Adrenal gland (tissue), 12 donors: ENCODE data around the gene RUNX3. TPM values are rescaled to one million over a fixed set of nuclear protein-coding genes. Genes with fewer than 3 reads are reported as not detected.

Experiments
- DNase-seq, 7 donors: peaks; one replicate each; pipeline ENCODE4 v3.0.0-alpha.2; 2019 to 2020
- H3K27ac ChIP-seq, 5 donors: fragments of 200-600 bp; sonication (generic) in 4 of 5; 1 replicate in 3 of 5; 2 replicates in 2 of 5; pipeline versions ENCODE4 v1.5.1 to v1.8.0; 2016 to 2020; ENCODE audit warnings: mild to moderate bottlenecking in 1 of 5
- H3K27me3 ChIP-seq: fragments of 200-600 bp; 2 replicates; pipeline ENCODE4 v1.8.0; 2021
- H3K36me3 ChIP-seq, 2 donors: fragments of 200-600 bp; replicated peaks in 1 of 2; 1 replicate in 1 of 2; 2 replicates in 1 of 2; pipeline versions ENCODE4 v1.5.1 to v1.8.0; 2018 to 2022
- H3K4me1 ChIP-seq, 2 donors: fragments of 200-600 bp; replicated peaks in 1 of 2; 1 replicate in 1 of 2; 2 replicates in 1 of 2; pipeline versions ENCODE4 v1.5.1 to v1.8.0; 2018 to 2021
- H3K4me3 ChIP-seq, 4 donors: fragments of 200-600 bp; sonication (generic) in 3 of 4; one replicate each; pipeline ENCODE4 v1.5.1; 2016 to 2018
- H3K9me3 ChIP-seq, 3 donors: fragments of 200-600 bp; sonication (generic) in 1 of 3; replicated peaks in 1 of 3; 1 replicate in 2 of 3; 2 replicates in 1 of 3; pipeline versions ENCODE4 v1.5.1 to v1.8.0; 2016 to 2021
- CTCF ChIP-seq, 6 experiments: fragments of 450-650 bp in 4 of 6; fragments of 200-600 bp in 2 of 6; sonication (generic) in 1 of 6; IDR thresholded peaks; 1 replicate in 5 of 6; 2 replicates in 1 of 6; pipeline versions ENCODE4 v1.5.1 to v1.8.0; 2016 to 2021; ENCODE audit warnings: antibody characterized with exemption in 6 of 6, mild to moderate bottlenecking in 2 of 6, moderate library complexity in 1 of 6
- POLR2A ChIP-seq, 2 donors: fragments of 450-650 bp; IDR thresholded peaks; one replicate each; pipeline ENCODE4 v1.6.1; 2017; ENCODE audit warnings: antibody characterized with exemption in 2 of 2, mild to moderate bottlenecking in 2 of 2, moderate library complexity in 1 of 2
- WGBS, 4 donors: extraction: QIAGEN DNeasy Blood & Tissue Kit in 2 of 4; methylation state at CpG; one replicate each; pipeline versions ENCODE4 v1.1.5 to v1.1.7; 2013 to 2017; 5-methylcytosine and 5-hydroxymethylcytosine counted together
- intact Hi-C, 2 donors: fragments of 100-400 bp; cut with DNase I; formaldehyde crosslinking; loops; one replicate each; pipeline versions ENCODE4 v1.14.1 to v1.15.0; 2022 to 2023
- polyA plus RNA-seq, 3 donors: library from polyadenylated mRNA; stranded (reverse); fragments of 200-250 nt in 2 of 3; fragments of 350-450 nt in 1 of 3; fragmentation: Illumina TruSeq in 1 of 3; extraction: RNeasy Lipid Tissue Mini Kit (QIAGEN cat#74804) in 1 of 3; gene quantifications; one replicate each; pipeline ENCODE4 v1.2.3, GENCODE V29; 2013 to 2014
- total RNA-seq, 9 donors: library from RNA; depleted of rRNA in 4 of 9; stranded (reverse); fragments of >200 nt in 4 of 9; fragments of 120-200 nt in 1 of 9; fragmentation: NEBNext Ultra II Directional in 1 of 9; extraction: Animal tissue kit (Norgen Biotek cat#: 25700) in 1 of 9; gene quantifications; one replicate each; pipeline versions ENCODE4 v1.1.0 to v1.2.4, GENCODE V29; 2013 to 2023
- donor health status: healthy with polysubstance abuse.
- donor health status: Bipolar disorder and iron deficiency.
- donor health status: DM: yes; HTN: yes; CAD: no.
- donor health status: DM: no; HTN: no; CAD: no.
- donor health status: DM: no; HTN: no; CAD: no.
- donor health status: DM: yes; HTN: yes; CAD: no.

RUNX3 gene
- total and polyA plus RNA-seq, 12 donors: 0.06 to 7.5 (median 2.7) TPM

- WGBS, 4 donors: 70 to 86% (median 82%) methylated on average over 6 to 9 of the region's 9 CpGs
- peak in 2 of 7 donors; percentile 6 to 36 for DNase-seq
These were observed 29.6 kb downstream of the RUNX3 start for GRCh38 chr1:24900486-24900849.

GRCh38 chr1:24899581-24900485 is 30.2 kb downstream of the RUNX3 start:
- TF ChIP-seq POLR2A (IDR thresholded peaks at IDR 0.05): no peak
- TF ChIP-seq CTCF (IDR thresholded peaks at IDR 0.05): no peak
- Histone ChIP-seq H3K4me3 (no peak overlapping the region), H3K9me3 (no peaks in the 10 kb centered on the region), H3K27ac (no peak overlapping the region), H3K36me3 (no peaks in the 10 kb centered on the region), H3K4me1 (no peaks in the 10 kb centered on the region), H3K27me3 (peaks cover 20% of the 10 kb centered on the region)
- DNase-seq: peak in 2 of 7 donors; percentile 3 to 24
- intact Hi-C loops: loop anchor here in 1 of 2 donors (5.0 kb wide), 1 partner anchor 53 kb away; no protein-coding TSS in a partner anchor
- WGBS, 4 donors: 69 to 79% (median 76%) methylated on average over 14 of the region's 14 CpGs

More at GRCh38 chr1:24900486-24900849, 29.6 kb downstream of the RUNX3 start:
- intact Hi-C loops: no loop called here
- H3K27me3 ChIP-seq: peaks cover 20% of the 10 kb centered on the region
- no peak overlapping the region for H3K4me3 ChIP-seq
- H3K27ac ChIP-seq: no peak overlapping the region
- H3K9me3 ChIP-seq: no peaks in the 10 kb centered on the region
- TF ChIP-seq POLR2A (IDR thresholded peaks at IDR 0.05) (no peak), CTCF (IDR thresholded peaks at IDR 0.05) (no peak)
- no peaks in the 10 kb centered on the region for H3K4me1 ChIP-seq
- H3K36me3 ChIP-seq: no peaks in the 10 kb centered on the region

- Histone ChIP-seq H3K9me3 (no peaks in the 10 kb centered on the region), H3K4me3 (no peak overlapping the region), H3K27me3 (peaks cover 20% of the 10 kb centered on the region), H3K36me3 (no peaks in the 10 kb centered on the region), H3K27ac (no peak overlapping the region), H3K4me1 (no peaks in the 10 kb centered on the region)
- WGBS, 4 donors: 75 to 84% (median 79%) methylated on average over 7 to 8 of the region's 8 CpGs
- intact Hi-C loops: loop anchor here in 1 of 2 donors (5.0 kb wide), 1 partner anchor 52 kb away; no protein-coding TSS in a partner anchor
- peak in 2 of 7 donors; percentile 10 to 29 for DNase-seq
- TF ChIP-seq POLR2A (IDR thresholded peaks at IDR 0.05) (no peak), CTCF (IDR thresholded peaks at IDR 0.05) (no peak)
These were observed 31.1 kb downstream of the RUNX3 start for GRCh38 chr1:24898909-24899439.

GRCh38 chr1:24898152-24898908 is 31.7 kb downstream of the RUNX3 start:
- Histone ChIP-seq H3K27ac (no peak overlapping the region), H3K27me3 (peaks cover 20% of the 10 kb centered on the region), H3K4me1 (no peaks in the 10 kb centered on the region), H3K9me3 (no peaks in the 10 kb centered on the region), H3K36me3 (no peaks in the 10 kb centered on the region), H3K4me3 (no peak overlapping the region)
- WGBS, 4 donors: 29 to 34% (median 34%) methylated on average over 8 to 9 of the region's 9 CpGs
- TF ChIP-seq POLR2A (IDR thresholded peaks at IDR 0.05) (no peak), CTCF (IDR thresholded peaks at IDR 0.05) (peak; percentile 54 to 69 (median 62))
- intact Hi-C loops: loop anchor here in 1 of 2 donors (5.0 kb wide), 1 partner anchor 51 kb away; no protein-coding TSS in a partner anchor
- DNase-seq: peak; percentile 31 to 69 (median 59)
